GM21381 (cell line): ENCODE results near the gene BPI.
"Not testable (repeated sequence)": the region's sequence is repeated elsewhere in the genome, so short reads cannot be mapped to it uniquely, and the experiment has no call there.

Experiments
- ATAC-seq: cut with Tn5 transposase; IDR thresholded peaks from one replicate; pipeline ENCODE4 v1.9.1; 2021; ENCODE audit warnings: mild to moderate bottlenecking, moderate library complexity; ENCODE audit not compliant: unreplicated experiment

The BPI gene

GRCh38 chr20:38303908-38304379 is at the start of gene BPI:
Gene BPI, plus strand, starts transcription at chr20:38304156. Its CDS starts 68 bp downstream, at chr20:38304224.
- ATAC-seq: no peak

- ATAC-seq: not testable (repeated sequence)
Observed at GRCh38 chr20:38254621-38255020, 49.3 kb upstream of the BPI start.

GRCh38 chr20:38255393-38255792 is 48.6 kb upstream of the BPI start:
- no peak for ATAC-seq

GRCh38 chr20:38256021-38256420 is 47.9 kb upstream of the BPI start:
- no peak for ATAC-seq

GRCh38 chr20:38256966-38257365 is 47.0 kb upstream of the BPI start:
- no peak for ATAC-seq

DNA sequence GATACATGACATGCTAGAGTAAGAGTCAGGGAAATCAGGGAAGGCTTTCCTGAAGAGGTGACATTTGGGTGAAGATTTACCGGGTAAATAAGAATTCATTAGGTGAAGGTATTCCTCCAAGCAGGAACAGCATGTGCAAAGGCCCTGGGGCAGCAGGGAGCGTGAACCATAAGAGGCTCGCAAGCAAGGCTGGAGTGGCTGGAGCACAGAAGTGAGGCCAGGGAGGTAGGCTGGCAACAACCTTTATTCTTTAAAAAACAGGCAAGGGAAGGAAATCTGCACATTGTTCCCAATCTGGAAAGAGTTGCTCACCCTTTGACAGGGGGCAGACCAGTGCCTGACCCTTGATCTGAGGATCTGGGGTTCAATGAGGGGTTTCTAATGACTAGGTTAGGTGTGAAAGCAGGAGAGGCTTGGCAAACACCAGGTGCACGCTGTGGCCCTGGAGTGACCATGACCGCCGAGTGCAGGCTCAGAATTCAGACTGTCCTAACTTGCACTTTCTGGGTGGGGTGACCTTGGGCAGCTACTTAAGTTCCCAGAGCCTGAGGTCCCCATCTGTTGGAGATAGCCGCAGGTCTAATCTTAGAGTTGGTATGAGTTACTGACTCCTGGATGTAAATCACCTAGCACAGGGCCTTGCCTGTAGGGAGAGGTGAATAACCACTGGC is 45.3 kb upstream of the BPI start:
- no peak for ATAC-seq

DNA sequence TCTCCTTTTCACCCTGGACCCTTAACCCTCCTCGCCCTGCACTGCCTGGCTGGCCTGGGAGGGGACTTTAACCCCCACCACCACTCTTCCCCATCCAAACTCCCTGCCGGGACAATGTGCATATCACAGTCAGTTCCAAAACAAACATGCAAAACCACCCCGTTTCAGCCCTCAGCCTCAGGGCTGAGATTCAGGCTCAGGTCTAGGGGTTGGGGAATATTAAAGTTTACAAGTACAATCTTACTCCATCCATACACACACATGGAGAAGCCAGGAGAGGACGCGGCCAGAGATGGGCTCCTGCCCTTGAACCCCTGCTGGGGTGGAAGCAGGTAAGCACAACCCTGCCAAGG is 44.0 kb upstream of the BPI start:
- no peak for ATAC-seq

GRCh38 chr20:38260378-38261053 is 43.4 kb upstream of the BPI start, which contains the start of gene KIAA1755:
Gene KIAA1755, minus strand, starts transcription at chr20:38260735. Its CDS starts 235 bp downstream, at chr20:38260500.
- ATAC-seq: no peak

GRCh38 chr20:38261054-38261390 is 42.9 kb upstream of the BPI start:
- ATAC-seq: no peak

DNA sequence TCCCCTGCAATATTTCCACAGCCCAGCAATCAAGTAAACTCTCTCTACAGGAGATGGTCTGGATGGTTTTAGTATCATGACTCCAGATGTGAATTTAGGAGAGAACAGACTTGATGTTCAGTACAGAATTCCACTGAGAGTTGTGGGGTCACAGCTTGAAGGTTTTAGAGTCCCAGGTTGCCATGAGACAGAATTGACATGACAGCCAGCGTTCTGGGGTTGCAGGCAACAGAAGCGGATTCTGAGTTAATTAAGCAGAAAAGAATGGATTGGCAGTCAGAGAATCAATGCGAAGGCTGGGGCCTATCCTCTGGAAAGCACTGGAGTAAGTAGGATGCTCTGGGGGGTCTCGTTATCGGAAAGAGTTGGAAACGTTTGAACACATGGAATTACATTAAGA is 41.0 kb upstream of the BPI start:
- no peak for ATAC-seq

GRCh38 chr20:38266426-38266825 is 37.5 kb upstream of the BPI start:
- no peak for ATAC-seq

DNA sequence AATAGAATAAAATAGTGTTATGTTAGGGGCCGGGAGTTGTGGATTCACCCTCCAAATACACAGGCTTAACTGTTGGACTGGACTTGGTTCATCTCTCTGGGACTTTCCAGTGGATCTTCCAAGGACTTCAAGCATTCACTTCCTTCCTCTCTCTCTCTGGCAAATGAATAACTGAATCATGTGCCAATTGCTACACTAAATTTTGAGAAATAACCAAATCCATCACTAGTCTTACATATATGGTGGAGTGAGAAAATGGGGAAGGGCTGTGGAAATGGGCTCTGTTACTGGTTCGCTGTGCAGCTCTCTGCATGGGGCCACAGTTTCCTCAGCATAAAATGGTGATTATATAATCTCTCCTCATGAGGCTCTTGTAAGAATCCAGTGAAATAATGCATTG is 36.7 kb upstream of the BPI start:
- ATAC-seq: no peak

DNA sequence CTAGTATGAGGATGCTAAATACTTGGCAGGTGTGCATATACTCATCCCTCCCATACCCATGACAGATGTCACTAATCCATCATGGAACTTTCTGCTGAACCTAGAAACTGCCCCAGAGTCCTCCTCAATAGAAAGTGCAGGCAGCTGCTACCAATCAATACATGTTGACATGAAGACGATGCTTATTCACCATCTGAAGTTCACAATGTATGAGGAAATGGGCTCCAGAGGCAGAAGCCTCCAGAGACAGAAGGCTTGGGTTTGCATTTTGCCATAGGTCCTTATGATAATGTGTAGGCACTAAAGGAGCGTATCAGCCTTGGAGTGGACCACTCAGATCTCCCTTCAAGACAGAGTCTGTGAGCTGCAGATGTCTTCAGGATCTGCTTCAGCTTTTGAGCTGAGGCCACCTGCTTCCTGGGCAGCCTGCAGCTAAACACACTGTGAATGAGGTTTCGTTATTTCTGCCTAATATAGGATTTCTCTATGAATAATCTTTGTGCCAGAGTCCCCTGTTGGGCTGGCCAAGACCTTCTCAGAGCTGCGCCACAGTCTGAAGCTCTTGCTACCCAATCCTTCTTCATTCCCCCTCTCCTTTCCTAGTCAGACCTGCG is 35.9 kb upstream of the BPI start:
- no peak for ATAC-seq

GRCh38 chr20:38269040-38269439 is 34.9 kb upstream of the BPI start:
- no peak for ATAC-seq

DNA sequence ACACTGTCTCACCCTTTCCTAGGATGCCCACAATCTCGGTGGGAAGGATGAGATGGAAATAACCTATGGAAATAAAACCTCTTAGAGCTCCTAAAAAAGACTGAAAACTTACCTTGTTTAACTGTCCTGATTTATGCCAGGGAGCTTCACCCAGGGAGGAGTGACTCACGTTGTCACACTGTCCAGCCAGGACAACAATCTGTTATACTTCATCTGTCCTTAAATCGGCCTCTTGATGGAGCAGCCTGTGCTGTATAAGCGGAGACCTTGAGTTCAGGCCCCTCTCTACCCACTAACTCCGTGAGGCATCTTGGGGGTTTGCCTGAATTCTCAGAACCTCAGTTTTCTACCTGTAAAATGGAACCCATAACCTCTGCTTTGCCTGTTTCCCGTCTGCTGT is 34.2 kb upstream of the BPI start:
- no peak for ATAC-seq

DNA sequence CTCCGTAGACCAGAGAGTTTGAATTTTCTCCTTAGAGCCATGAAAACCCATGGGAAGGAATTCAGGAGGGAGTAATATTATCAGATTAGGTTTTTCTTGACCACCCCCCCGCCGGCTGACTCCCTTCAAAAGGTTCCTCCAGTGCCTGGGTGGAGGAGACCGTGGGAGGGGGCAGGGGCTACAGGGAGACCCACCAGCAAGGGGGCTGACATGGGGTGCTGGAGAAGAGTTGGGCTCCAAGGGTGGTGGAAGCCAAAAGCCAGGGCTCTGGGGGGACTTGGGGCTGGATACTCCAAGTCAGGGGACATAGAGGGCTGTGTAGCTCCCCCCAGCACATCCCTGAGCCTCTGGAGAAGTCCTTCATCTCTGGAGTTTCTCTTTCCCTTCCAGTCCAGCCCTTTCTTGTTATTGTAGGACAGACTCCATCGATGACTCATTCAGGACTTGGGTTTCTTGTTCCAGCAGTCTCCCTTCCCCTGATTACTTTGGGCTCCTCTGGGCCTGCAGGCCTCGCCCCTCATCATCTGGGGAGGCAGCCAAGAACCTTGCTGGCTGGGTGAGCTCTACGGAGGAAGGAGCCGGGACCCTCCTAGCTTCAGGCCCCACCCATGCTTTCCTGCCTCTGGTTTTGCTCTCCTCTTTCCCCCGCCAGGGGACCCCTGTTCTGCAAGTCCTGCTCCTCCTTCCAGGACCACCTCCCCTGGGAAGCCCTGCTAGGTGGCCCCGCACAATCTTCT is 32.9 kb upstream of the BPI start:
- ATAC-seq: no peak

DNA sequence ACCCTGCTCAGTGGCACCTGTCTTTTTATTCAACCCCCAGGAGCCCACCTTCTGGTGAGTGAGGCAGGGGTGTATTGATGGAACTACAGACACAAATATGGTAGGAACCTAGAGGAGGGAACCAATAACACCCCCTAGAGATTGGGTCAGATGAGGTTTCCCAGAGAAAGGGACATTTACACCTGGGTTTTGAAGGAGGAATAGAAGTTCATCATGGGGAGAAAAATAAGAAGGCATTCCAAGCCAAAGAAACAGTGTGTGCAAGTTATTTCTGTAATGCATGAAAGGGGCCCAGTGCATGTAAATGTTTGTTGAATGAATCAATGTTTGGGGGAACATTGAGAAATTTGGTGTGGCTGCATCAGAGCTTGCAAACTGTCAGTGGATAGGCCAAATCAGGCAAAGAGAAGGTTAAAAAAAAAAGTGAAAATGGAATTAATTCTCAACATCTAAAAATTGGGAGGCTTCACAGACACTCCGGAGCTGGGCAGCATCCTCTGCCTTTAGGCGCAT is 32.3 kb upstream of the BPI start:
- ATAC-seq: no peak

- no peak for ATAC-seq
Observed at GRCh38 chr20:38272398-38272797, 31.6 kb upstream of the BPI start.

- ATAC-seq: no peak
Observed at GRCh38 chr20:38272961-38273360, 31.0 kb upstream of the BPI start.

- ATAC-seq: no peak
Observed at GRCh38 chr20:38275815-38276550, 28.0 kb upstream of the BPI start.

- ATAC-seq: no peak
Observed at GRCh38 chr20:38277285-38277684, 26.7 kb upstream of the BPI start.
